Smooth muscle cell (in vitro differentiated cells): ENCODE measurements around the gene PICALM. TPM values are rescaled to one million over a fixed set of nuclear protein-coding genes. Genes with fewer than 3 reads are reported as not detected.

Experiments
- DNase-seq: peaks from one replicate; lab custom pipeline; 2025; ENCODE audit not compliant: unreplicated experiment; lab: John Stamatoyannopoulos, UW
- H2AFZ ChIP-seq: fragments of 200-600 bp; sonication (generic); 2 replicates; pipeline ENCODE4 v1.6.0; 2016; ENCODE audit warnings: antibody characterized with exemption, low read depth, mild to moderate bottlenecking
- H3F3A ChIP-seq: fragments of 200-600 bp; sonication (generic); 2 replicates; pipeline ENCODE4 v1.6.0; 2017; ENCODE audit warnings: antibody characterized with exemption, low read depth
- H3K27ac ChIP-seq: fragments of 200-600 bp; sonication (generic); 2 replicates; pipeline ENCODE4 v1.5.1; 2016; ENCODE audit warnings: low read depth, mild to moderate bottlenecking
- H3K27me3 ChIP-seq: fragments of 200-600 bp; sonication (generic); 2 replicates; pipeline ENCODE4 v1.6.1; 2016; ENCODE audit warnings: low read depth, mild to moderate bottlenecking
- H3K36me3 ChIP-seq: fragments of 200-600 bp; sonication (generic); 2 replicates; pipeline ENCODE4 v1.5.1; 2016; ENCODE audit warnings: low read depth
- H3K4me1 ChIP-seq: fragments of 200-600 bp; sonication (generic); 2 replicates; pipeline ENCODE4 v1.5.1; 2016; ENCODE audit warnings: low read depth
- H3K4me2 ChIP-seq: fragments of 200-600 bp; sonication (generic); 2 replicates; pipeline ENCODE4 v1.6.0; 2016; ENCODE audit warnings: mild to moderate bottlenecking
- H3K4me3 ChIP-seq: fragments of 200-600 bp; sonication (generic); 2 replicates; pipeline ENCODE4 v1.5.1; 2016; ENCODE audit warnings: mild to moderate bottlenecking
- H3K79me2 ChIP-seq: fragments of 200-600 bp; sonication (generic); 2 replicates; pipeline ENCODE4 v1.6.0; 2016; ENCODE audit warnings: low read depth, mild to moderate bottlenecking
- H3K9ac ChIP-seq: fragments of 200-600 bp; sonication (generic); 2 replicates; pipeline ENCODE4 v1.6.0; 2016; ENCODE audit warnings: low read depth
- H3K9me3 ChIP-seq: fragments of 200-600 bp; sonication (generic); replicated peaks from 2 replicates; pipeline ENCODE4 v1.5.1; 2016; ENCODE audit warnings: low read depth
- H4K20me1 ChIP-seq: fragments of 200-600 bp; sonication (generic); 2 replicates; pipeline ENCODE4 v1.6.0; 2016; ENCODE audit warnings: low read depth
- WGBS: methylation state at CpG from one replicate; pipeline ENCODE4 v1.1.7; 2016; ENCODE audit warnings: low lambda C conversion rate; 5-methylcytosine and 5-hydroxymethylcytosine counted together
- polyA plus RNA-seq: library from polyadenylated mRNA; unstranded; fragments of >200 nt; fragmentation: Nextera tagmentation; extraction: Ambion mirVana; gene quantifications from 2 replicates; pipeline ENCODE4 v1.2.1, GENCODE V29; 2016
- total RNA-seq: library from RNA; depleted of rRNA; stranded (reverse); fragments of >200 nt; gene quantifications from 2 replicates; pipeline ENCODE4 v1.2.3, GENCODE V29; 2014
- TF ChIP-seq, protein P1 (sequence below): fragments of 200-600 bp; sonication (generic); IDR thresholded peaks from 2 replicates; pipeline ENCODE4 v1.5.1; 2017; ENCODE audit warnings: borderline replicate concordance, mild to moderate bottlenecking, antibody characterized with exemption; ENCODE audit not compliant: insufficient read depth, poor library complexity, severe bottlenecking

The PICALM gene
- total and polyA plus RNA-seq, 2 experiments from 2014 or later, result 72.9 to 420 TPM

DNA sequence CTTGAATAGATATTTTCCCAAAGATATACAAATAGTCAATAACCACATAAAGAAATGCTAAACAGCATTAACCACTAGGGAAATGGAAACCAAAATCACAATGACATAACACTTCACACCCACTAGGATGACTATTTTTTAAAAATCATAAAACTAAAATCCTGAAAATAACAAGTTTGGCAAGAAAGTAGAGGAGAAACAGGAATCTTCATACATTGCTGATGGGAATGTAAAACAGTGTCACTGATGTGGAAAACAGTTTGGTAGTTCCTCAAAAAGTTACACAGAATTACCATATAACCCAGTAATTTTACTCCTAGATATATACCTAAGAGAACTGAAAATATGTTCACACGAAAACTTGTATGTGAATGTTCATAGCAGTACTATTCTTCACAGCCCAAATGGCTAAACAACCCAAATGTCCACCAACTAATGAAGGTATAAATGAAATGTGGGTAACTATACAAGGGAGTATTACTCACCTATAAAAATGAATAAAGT, 12.5 kb downstream of the PICALM start:
- Histone ChIP-seq H3K9me3 (no peaks in the 10 kb centered on the region), H3K36me3 (no peaks in the 10 kb centered on the region), H3K27ac (peak overlapping the region; percentile 0), H2AFZ (no peak overlapping the region), H3K4me1 (no peaks in the 10 kb centered on the region), H3K4me2 (no peak overlapping the region), H3K9ac (no peak overlapping the region), H3K27me3 (no peaks in the 10 kb centered on the region), H4K20me1 (peaks cover 100% of the 10 kb centered on the region), H3K4me3 (no peak overlapping the region), H3F3A (peaks cover 3% of the 10 kb centered on the region), H3K79me2 (peaks cover 100% of the 10 kb centered on the region)
- 90% methylated on average over 1 of the region's 1 CpG for WGBS
- TF ChIP-seq, protein P1, sequence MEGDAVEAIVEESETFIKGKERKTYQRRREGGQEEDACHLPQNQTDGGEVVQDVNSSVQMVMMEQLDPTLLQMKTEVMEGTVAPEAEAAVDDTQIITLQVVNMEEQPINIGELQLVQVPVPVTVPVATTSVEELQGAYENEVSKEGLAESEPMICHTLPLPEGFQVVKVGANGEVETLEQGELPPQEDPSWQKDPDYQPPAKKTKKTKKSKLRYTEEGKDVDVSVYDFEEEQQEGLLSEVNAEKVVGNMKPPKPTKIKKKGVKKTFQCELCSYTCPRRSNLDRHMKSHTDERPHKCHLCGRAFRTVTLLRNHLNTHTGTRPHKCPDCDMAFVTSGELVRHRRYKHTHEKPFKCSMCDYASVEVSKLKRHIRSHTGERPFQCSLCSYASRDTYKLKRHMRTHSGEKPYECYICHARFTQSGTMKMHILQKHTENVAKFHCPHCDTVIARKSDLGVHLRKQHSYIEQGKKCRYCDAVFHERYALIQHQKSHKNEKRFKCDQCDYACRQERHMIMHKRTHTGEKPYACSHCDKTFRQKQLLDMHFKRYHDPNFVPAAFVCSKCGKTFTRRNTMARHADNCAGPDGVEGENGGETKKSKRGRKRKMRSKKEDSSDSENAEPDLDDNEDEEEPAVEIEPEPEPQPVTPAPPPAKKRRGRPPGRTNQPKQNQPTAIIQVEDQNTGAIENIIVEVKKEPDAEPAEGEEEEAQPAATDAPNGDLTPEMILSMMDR, result no peak
- no peak for DNase-seq

- no peak overlapping the region for H3K4me2 ChIP-seq
- H3K4me1 ChIP-seq, result no peaks in the 10 kb centered on the region
- H2AFZ ChIP-seq, result no peak overlapping the region
- no peaks in the 10 kb centered on the region for H3K9me3 ChIP-seq
- peaks cover 5% of the 10 kb centered on the region for H3F3A ChIP-seq
- 93% methylated on average over 10 of the region's 10 CpGs for WGBS
- no peaks in the 10 kb centered on the region for H3K36me3 ChIP-seq
- H3K27me3 ChIP-seq, result no peaks in the 10 kb centered on the region
- TF ChIP-seq, protein P1, result no peak
- no peak for DNase-seq
- peak overlapping the region; percentile 54 for H3K27ac ChIP-seq
- H3K9ac ChIP-seq, result no peak overlapping the region
- no peak overlapping the region for H3K4me3 ChIP-seq
- peaks cover 100% of the 10 kb centered on the region for H4K20me1 ChIP-seq
- H3K79me2 ChIP-seq, result peaks cover 100% of the 10 kb centered on the region
These were observed 15.9 kb downstream of the PICALM start for GRCh38 chr11:86052693-86053641.

DNA sequence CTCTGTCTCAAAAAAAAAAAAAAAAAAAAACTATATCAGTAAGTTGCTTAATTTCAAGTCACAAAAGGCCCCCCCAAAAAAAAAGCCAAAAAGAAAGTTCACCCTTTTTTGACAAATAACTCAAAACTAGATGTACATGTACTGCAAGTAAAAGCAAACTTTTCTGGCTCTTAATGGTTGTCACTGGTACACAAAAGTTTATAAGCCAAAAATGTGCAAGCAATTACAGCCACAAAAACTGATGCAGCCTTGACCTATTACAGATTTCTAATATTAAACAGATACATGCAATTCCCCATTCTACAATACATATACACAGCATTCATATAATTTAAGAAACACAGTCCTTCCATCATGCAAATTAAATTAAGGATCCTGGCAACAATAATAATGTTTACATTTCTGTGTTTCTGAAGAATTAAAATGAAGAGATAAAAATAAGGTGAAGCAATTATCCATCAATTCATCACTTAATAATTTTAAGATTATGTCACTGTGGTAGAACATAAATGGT, 18.6 kb downstream of the PICALM start:
- peaks cover 5% of the 10 kb centered on the region for H3F3A ChIP-seq
- peaks cover 6% of the 10 kb centered on the region for H3K4me1 ChIP-seq
- no peaks in the 10 kb centered on the region for H3K27me3 ChIP-seq
- peaks cover 100% of the 10 kb centered on the region for H3K79me2 ChIP-seq
- no peaks in the 10 kb centered on the region for H3K36me3 ChIP-seq
- no peak overlapping the region for H3K4me3 ChIP-seq
- DNase-seq, result no peak
- H3K9me3 ChIP-seq, result no peaks in the 10 kb centered on the region
- no peak overlapping the region for H3K9ac ChIP-seq
- TF ChIP-seq, protein P1, result no peak
- no peak overlapping the region for H2AFZ ChIP-seq
- peaks cover 100% of the 10 kb centered on the region for H4K20me1 ChIP-seq
- H3K4me2 ChIP-seq, result no peak overlapping the region
- H3K27ac ChIP-seq, result no peak overlapping the region
